PFSK-1 (cell line): Measurements from ENCODE around the gene CBFB.

Experiments used
- FOXP2 ChIP-seq: optimal IDR thresholded peaks from 2 replicates; pipeline ENCODE3; 2011; ENCODE audit warnings: borderline replicate concordance, control low read depth, inconsistent platforms; ENCODE audit not compliant: insufficient read depth; ENCODE audit errors: extremely low read length, extremely low read depth
- POLR2AphosphoS5 ChIP-seq: IDR thresholded peaks from 2 replicates; pipeline ENCODE4 v1.6.1; 2012; ENCODE audit warnings: low read depth, mild to moderate bottlenecking, control low read depth, low read length, moderate library complexity
- REST ChIP-seq, 2 experiments: IDR thresholded peaks; 2 replicates each; pipeline versions ENCODE4 v1.6.1 to v1.8.0; 2011 to 2012; ENCODE audit warnings: low read depth in 2 of 2, low read length in 2 of 2, control low read depth in 1 of 2, inconsistent platforms in 1 of 2, mild to moderate bottlenecking in 1 of 2, moderate library complexity in 1 of 2; ENCODE audit not compliant: insufficient read depth in 1 of 2
- SIN3A ChIP-seq: IDR thresholded peaks from 2 replicates; pipeline ENCODE4 v1.6.1; 2012; ENCODE audit warnings: mild to moderate bottlenecking, low read length, moderate library complexity, borderline replicate concordance; ENCODE audit not compliant: insufficient read depth
- TAF1 ChIP-seq: IDR thresholded peaks from 2 replicates; pipeline ENCODE4 v1.6.1; 2012; ENCODE audit warnings: low read length, control low read depth, borderline replicate concordance; ENCODE audit not compliant: insufficient read depth

Gene CBFB

GRCh38 chr16:67117716-67118115, 88.8 kb downstream of the CBFB start:
- no peak for TF ChIP-seq POLR2AphosphoS5
- no peak for TF ChIP-seq SIN3A
- TF ChIP-seq FOXP2 = no peak
- TF ChIP-seq REST (IDR thresholded peaks at IDR 0.05; ENCODE audit: insufficient read depth in 1 of 2, low read depth in 2 of 2, low read length in 2 of 2) = no peak
- no peak for TF ChIP-seq TAF1

- TF ChIP-seq REST (IDR thresholded peaks at IDR 0.05; ENCODE audit: insufficient read depth in 1 of 2, low read depth in 2 of 2, low read length in 2 of 2) (no peak), SIN3A (no peak)
Observed at GRCh38 chr16:67120025-67120424, 91.1 kb downstream of the CBFB start.

DNA sequence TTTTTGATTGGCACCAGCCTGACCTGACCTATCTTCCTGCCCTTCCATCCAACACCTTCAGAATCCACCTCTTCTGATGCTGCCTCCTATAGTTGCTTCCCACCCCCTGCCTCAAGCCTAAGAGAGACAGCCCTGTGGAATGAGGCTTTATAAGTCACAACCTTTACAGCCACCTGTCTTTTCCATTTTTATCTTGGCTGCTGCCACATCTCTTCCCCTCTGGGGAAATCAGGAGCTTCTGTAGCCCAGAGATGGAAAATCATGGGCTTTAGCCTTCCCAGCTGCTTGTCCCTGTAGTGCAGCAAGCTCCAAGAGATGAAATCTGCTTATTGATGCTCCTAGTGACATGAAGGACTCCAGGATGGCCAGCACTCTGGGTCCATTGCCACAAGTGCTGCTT, 99.5 kb downstream of the CBFB start:
- TF ChIP-seq REST (IDR thresholded peaks at IDR 0.05; ENCODE audit: insufficient read depth in 1 of 2, low read depth in 2 of 2, low read length in 2 of 2) = no peak
- no peak for TF ChIP-seq TAF1
- TF ChIP-seq FOXP2 = no peak

GRCh38 chr16:67128887-67129286, 99.9 kb downstream of the CBFB start:
- TF ChIP-seq FOXP2 (no peak), TAF1 (no peak), POLR2AphosphoS5 (no peak), REST (IDR thresholded peaks at IDR 0.05; ENCODE audit: insufficient read depth in 1 of 2, low read depth in 2 of 2, low read length in 2 of 2) (no peak), SIN3A (no peak)

GRCh38 chr16:67129422-67129821, 100.5 kb downstream of the CBFB start:
- TF ChIP-seq SIN3A (no peak), POLR2AphosphoS5 (no peak), REST (IDR thresholded peaks at IDR 0.05; ENCODE audit: insufficient read depth in 1 of 2, low read depth in 2 of 2, low read length in 2 of 2) (no peak), FOXP2 (no peak), TAF1 (no peak)
